HG03378 (cell line): ENCODE results near the gene MAP3K6.

ENCODE experiments used
- ATAC-seq: cut with Tn5 transposase; IDR thresholded peaks from one replicate; pipeline ENCODE4 v1.9.1; 2021; ENCODE audit warnings: mild to moderate bottlenecking, moderate library complexity; ENCODE audit not compliant: unreplicated experiment

Gene MAP3K6

DNA sequence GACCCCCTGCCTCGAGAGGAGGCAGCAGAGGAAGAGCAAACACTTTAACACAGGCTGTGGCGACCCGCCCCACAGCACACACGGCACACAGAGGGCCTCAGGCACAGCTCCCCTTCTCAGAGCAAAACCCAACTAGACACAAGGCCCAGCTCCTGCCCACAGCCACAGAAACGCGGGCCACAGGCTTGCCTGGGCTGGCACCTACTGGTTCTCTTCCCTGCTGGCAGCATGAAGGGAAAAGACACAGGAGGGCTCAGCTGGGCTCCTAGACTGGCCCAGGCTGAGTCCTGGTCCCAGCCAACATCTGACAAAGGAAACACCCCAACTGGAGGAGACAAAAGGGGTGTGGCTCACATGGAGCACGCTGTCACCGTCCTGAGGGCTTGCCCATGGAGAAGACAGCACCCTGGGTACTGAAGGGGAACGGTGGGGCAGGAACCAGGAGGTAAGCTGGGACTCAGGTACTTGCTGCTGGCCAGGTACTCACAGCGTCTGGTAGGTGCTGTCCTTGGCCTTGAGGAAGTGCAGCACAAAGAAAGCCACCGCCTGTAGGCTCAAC is 12.9 kb upstream of the MAP3K6 start:
- ATAC-seq, result no peak

- ATAC-seq, result no peak
These were observed 11.2 kb upstream of the MAP3K6 start for GRCh38 chr1:27377760-27378495.

DNA sequence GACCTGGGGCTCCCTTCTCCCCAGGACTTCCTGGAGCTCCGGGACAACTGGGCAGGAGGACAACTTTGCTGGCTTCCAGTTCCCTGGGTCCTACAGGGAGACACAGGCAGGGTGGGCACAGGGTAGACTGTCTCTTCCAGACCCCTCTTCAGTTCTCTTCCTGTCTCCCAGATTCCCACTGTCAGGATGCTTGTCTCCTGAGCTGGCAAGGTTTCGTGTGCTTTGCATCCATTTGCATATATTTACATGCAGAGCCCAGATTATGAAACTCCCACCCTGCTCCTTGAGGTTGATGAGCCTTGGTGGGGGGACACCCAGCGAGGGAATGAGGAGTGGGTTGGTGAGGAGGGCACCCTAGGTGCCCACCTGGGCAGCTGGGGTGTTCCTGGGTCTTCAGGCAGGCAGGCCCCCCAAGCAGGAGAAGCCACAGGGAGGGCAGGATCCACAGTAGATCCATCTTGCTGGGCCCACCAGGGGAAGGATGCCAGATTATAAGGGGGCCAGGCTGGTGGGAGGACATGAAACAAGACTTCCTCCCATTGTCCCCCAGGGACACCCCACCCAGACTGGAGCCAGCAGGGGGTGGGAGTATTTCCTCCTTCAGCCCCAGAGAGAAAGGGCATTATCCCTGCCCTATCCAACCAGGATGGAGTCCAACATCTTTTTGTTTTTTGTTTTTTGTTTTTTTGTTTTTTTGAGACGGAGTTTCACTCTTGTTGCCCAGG is 7.8 kb upstream of the MAP3K6 start, which contains the start of gene FCN3:
Gene FCN3, minus strand, starts transcription at position 463 of the 725 bp plus-strand sequence. Its CDS starts 6 bp downstream, at position 457.
- ATAC-seq, result no peak

GRCh38 chr1:27372808-27373690 is 6.3 kb upstream of the MAP3K6 start:
- no peak for ATAC-seq

DNA sequence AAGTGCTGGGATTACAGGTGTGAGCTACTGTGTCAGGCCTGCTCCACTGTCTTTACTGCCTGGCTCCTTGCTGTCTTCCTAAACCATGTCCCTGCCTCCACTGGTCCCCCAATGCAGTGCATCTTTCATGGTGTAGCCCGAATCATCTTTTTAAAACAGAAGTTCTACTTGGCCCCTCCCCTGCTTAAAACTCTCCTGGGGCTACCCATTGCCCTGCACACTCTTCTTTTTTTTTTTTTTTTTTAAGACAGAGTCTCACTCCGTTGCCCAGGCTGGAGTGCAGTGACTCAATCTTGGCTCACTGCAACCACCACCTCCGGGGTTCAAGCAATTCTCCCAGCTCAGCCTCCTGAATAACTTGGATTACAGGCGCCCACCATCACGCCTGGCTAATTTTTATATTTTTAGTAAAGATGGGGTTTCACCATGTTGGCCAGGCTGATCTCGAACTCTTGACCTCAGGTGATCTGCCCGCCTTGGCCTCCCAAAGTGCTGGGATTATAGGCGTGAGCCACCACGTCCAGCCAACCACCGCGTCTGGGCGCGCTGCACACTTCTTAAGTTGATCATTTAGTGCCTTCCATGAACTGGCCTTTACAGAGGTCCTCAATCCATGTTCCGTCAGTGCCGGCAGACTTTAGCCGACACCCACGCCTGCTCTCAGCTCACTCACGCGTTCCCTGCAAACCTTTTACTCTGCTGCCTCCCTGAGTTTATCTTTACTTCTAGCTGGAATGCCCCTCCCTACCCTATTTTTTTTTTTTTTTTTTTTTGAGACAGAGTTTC is 5.5 kb upstream of the MAP3K6 start:
- no peak for ATAC-seq

GRCh38 chr1:27368869-27369582 is 2.3 kb upstream of the MAP3K6 start:
- ATAC-seq, result no peak

DNA sequence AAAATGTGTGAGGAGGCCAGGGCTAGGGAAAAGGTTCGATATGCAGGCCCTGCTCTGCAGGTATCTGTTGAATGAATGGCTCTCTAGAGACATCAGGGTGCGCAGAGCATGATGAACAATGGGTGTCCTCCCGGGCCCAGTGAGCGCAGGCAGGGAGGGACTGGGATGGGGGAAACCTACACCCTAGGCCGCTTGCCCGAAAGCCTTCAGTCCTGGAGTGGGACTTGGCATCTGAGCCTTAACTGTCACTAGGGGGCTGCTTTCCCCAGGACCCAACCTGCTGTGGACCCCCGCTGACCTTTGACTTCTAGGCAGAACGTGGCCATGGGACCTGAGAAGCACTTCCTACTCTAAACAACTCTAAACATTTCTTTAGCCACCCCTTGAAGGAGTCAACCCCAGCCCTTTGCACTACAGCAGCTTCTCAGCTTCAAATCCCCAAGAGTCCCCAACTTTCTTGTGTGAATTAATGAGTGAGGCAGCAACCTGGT is 444 bp upstream of the MAP3K6 start:
- no peak for ATAC-seq

DNA sequence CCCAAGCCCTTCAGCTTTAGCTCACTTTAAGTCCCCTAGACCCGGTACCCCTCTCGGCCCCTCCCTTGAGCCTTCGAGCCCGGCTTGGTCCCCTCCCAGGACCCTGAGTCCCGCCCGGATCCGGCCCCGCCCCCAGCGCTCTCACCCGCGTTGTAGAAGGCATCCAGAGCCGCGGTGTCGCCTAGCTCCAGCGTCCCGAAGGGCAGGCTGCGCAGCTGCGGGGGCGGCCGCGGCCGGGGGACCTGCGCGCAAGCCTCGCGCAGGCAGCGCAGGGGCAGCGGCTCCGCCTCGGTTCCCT is 699 bp downstream of the MAP3K6 start:
- ATAC-seq, result no peak

- ATAC-seq, result no peak
These were observed 1.2 kb downstream of the MAP3K6 start for GRCh38 chr1:27365372-27366112.

DNA sequence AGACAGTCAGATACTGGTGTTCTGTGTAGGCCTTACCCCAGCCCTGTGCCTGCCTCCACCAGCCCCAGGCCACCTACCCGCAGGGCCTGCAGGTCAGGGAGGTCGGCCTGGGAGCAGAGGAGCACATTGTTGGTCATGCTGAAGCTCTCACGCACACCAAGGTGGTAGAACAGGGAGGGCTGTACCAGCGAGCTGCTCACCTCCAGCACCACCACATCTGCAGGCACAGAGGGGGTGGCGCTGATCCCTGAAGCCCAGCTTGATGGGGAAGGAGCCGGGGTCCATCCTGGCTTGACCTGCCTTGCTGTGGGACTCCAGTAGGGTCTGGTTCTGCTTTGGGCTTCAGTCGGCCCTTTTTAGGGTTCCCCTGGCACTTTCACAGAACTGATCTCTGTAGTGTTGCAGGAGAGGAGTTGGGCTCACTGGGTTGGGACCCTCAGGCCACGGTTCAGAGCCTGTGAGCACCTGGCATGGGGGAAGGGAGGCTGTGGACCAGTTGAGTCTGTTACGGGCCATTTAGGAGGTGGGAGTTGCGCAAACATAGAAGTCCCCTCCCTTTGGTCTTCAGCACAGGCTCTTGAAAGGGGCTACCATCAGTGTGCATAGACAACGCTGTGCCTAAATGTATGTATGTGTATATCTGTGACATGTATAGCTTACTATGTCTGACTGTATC is 1.9 kb downstream of the MAP3K6 start:
- ATAC-seq, result no peak

DNA sequence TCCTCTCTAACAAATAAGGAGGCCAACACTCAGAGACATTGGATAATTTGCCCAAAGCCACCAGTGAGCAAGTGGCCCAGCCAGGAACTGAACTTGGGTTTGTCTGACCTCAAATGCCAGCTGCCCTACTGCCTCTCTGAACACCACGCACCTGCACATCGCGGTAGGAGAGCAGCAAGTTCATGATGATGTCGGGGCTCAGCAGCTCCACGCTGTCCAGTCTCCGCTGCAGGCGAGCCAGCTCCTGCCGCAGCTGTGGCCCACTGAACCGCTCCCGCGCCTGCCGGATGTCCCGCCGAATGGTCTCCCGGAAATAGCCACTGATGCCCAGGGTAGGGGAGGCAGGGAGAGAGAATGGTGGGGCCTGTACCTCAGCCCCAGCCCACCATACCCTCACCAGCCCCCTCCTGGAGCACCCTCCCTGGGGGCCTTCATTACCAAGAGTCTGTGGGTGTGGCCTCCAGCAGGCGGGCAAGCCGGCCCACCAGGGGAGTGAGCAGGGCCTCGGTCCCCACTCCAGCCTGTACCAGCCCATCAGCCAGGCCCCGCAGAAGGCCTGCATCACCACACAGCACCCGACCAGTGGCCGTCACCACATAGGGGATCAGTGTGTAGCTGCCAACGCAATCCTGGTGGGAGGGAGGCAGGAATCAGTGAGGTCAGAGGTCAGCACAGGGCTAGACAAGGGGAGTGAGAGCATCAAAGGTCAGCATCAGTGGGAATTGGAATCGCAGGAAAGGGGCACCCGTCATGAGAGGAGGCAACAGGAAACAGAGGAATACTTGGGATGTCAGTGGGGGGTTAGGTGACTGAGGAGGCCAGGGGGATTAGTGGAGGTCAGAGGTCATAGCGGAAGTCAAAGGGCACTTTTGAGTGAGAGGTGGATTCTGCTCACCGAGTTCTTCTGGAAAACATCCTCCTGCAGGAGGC is 2.7 kb downstream of the MAP3K6 start:
- no peak for ATAC-seq

DNA sequence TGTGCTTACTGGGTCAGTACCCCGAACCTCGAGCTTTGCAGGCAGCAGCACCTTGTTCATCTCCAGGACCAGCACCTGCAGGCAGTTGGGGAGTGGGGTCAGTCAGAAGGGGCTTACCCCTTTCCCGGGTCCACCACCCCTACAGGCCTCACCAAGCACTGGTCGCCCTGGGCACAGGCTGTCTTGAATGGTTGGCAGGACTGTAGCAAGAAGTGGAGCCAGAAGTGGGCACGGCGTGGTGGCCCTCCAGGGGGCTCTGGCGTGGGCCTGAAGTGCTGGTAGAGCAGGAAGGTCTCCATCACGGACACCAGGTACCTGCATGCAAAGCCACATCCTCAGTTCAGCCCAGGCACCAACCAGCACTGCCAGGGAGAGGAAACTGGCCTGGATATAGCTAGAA is 5.2 kb downstream of the MAP3K6 start:
- no peak for ATAC-seq

- no peak for ATAC-seq
These were observed 5.7 kb downstream of the MAP3K6 start for GRCh38 chr1:27361044-27361402.

DNA sequence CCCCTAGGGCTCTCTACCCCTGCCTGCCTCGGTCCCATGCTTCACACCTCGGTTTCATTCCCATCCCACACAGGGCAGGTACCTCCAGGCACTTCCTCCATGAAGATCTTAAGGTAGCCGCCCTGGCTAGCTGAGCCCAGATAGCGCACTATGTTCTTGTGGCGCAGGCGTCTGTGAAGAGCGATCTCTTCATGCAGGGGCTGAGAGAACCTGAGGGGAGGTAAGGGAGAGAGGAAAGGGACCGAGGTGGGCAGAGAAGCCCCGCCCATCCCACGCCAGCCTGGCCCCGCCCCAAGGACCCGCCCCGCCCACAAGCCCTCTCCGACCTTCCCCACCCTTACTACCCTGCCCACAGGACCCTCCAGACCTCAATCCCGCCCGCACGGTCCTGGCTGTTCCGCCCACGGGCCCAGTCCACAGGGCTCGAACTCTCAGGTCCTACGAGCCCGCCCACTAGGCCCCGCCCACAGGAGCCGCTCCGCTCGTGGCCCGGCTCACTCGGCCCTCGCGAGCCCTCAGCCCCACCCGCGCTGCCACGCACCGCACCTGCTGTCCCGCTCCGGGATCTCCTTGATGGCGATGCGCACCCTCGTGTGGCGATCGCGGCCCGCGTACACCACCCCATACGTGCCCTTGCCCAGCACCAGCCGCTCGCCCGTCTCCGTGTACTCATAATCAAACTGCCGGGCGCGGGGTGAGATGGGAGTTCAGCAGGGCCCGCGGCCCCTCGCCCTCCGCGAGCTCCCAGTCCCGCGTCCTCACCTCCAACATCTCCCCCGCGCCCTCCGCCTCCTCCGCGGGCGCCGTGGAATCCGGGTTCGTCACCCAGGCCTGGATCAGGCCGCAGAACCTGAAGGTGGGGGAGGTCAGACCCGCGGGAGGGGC is 6.4 kb downstream of the MAP3K6 start:
- no peak for ATAC-seq

DNA sequence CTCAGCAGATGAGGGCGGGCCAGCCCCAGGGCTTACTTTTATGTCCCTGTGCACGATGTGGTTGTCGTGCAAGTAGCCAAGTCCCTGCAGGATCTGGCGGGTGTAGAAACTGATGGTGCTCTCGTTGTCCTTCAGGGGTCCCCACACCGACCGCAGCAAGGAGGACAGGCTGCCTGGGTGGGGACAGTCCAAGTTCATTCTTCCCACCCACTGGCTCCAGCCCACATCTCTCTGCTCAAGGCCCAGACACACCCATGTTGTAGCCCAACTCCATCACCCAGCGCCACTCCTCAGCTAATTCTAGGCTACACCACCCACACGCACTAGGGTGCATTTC is 7.0 kb downstream of the MAP3K6 start:
- no peak for ATAC-seq

DNA sequence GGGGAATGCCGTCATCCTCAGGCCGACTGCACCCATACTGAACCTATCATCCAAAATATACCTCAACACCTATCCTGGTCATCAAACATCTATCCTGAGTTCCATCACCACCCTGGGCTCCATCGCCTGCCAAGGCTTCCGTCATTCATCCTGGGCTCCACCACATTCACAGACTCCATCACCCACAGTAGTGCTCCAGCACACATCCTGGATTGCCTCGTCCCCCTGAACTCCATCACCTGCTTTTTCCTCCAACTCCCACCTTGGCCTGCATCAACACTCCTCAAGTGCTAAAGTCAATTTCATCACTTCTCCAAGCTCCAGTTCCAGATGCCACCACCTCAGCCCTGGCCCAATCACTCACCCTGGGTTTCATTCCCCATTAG is 7.8 kb downstream of the MAP3K6 start:
- ATAC-seq, result no peak
